ENCODE measurements around the gene HS6ST1. TPM values are rescaled to one million over a fixed set of nuclear protein-coding genes. Genes with fewer than 3 reads are reported as not detected.

Gene HS6ST1
- total RNA-seq, 3 donors from 2014 or later = 15.7 to 38.6 (median 29.8) TPM

DNA sequence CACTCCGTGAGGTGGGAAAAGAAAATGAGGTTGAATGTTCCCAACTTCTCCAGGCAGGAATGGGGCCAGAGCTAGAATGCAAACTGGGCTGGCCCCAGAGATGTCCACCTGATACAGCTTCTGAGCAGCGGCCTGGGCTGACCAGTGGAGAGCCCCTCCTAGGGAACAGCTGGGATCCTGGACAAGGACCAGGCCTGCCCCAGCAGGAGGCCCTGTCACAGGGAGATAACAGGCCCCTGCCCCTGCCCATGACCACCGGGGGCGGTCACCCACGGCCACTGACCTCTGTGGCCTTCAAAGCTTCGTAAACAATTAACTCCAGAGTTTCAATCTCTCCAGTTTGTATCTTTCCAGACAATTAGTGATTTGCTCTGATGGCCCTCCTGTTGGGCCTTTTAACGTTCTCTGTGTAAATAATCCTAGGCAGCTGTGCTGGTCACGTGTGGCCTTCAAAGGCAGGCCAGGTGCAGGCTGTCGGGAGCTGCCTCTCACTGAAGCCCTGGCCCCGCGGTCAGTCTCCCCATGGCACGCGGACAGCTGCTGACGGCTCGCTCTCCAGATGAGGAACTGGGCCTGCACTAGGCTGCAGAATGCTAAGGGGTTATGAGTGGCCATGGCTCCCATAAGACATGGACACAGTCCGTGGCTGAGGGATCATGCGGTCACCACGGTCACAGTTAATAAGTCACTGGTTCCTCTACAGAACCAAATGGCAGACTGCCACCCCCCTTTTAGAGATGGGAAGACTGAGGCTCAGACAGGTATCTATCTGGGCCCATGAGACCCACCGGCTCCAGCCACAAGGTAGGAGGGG lies 9.2 kb downstream of the HS6ST1 start:
- Histone ChIP-seq H3K36me3 (no peaks in the 10 kb centered on the region), H3K27me3 (no peaks in the 10 kb centered on the region), H3K27ac (peak overlapping the region; percentile 3 to 48), H3K9me3 (no peaks in the 10 kb centered on the region), H3K4me3 (no peak overlapping the region), H3K4me1 (peaks cover 54 to 56% of the 10 kb centered on the region in 2 donors)
- TF ChIP-seq POLR2AphosphoS5 (IDR thresholded peaks at IDR 0.05) (no peak), POLR2A (IDR thresholded peaks at IDR 0.05) (no peak)
- TF ChIP-seq, protein P1, sequence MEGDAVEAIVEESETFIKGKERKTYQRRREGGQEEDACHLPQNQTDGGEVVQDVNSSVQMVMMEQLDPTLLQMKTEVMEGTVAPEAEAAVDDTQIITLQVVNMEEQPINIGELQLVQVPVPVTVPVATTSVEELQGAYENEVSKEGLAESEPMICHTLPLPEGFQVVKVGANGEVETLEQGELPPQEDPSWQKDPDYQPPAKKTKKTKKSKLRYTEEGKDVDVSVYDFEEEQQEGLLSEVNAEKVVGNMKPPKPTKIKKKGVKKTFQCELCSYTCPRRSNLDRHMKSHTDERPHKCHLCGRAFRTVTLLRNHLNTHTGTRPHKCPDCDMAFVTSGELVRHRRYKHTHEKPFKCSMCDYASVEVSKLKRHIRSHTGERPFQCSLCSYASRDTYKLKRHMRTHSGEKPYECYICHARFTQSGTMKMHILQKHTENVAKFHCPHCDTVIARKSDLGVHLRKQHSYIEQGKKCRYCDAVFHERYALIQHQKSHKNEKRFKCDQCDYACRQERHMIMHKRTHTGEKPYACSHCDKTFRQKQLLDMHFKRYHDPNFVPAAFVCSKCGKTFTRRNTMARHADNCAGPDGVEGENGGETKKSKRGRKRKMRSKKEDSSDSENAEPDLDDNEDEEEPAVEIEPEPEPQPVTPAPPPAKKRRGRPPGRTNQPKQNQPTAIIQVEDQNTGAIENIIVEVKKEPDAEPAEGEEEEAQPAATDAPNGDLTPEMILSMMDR (IDR thresholded peaks at IDR 0.05) = no peak
- intact Hi-C loops (cut with DNase I; ENCODE audit: low total_unique reads) = no loop called here
- peak in 1 of 2 donors; percentile 53 for DNase-seq (ENCODE audit: low spot score in 2 of 2)

DNA sequence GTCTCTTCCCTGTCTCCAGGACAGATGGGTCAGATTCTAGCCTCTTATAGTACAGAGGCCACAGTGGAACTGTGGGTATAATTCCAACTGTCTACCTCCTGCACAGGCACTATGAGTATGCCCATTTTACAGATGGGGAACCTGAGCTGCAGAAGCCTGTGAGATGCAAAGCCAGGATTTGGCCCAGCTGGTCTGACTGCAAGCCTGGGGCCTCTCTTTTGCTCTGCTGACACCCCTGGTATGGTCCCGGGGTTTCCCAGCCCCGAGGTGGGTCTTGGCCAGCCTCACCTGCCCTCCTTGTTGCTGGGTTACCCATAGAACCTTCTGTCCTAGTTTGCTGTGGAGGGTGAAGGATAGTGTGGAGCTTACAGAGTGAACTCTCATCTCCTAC lies 9.8 kb downstream of the HS6ST1 start:
- Histone ChIP-seq H3K27ac (peak overlapping the region in 1 of 2 donors; percentile 98), H3K9me3 (no peaks in the 10 kb centered on the region), H3K27me3 (no peaks in the 10 kb centered on the region), H3K36me3 (no peaks in the 10 kb centered on the region), H3K4me3 (no peak overlapping the region), H3K4me1 (peaks cover 51 to 54% of the 10 kb centered on the region in 2 donors)
- DNase-seq (ENCODE audit: low spot score in 2 of 2) = no peak
- intact Hi-C loops (cut with DNase I; ENCODE audit: low total_unique reads) = no loop called here
- no peak for TF ChIP-seq POLR2AphosphoS5 (IDR thresholded peaks at IDR 0.05)
- TF ChIP-seq, protein P1 (IDR thresholded peaks at IDR 0.05) = no peak
- TF ChIP-seq POLR2A (IDR thresholded peaks at IDR 0.05) = no peak

DNA sequence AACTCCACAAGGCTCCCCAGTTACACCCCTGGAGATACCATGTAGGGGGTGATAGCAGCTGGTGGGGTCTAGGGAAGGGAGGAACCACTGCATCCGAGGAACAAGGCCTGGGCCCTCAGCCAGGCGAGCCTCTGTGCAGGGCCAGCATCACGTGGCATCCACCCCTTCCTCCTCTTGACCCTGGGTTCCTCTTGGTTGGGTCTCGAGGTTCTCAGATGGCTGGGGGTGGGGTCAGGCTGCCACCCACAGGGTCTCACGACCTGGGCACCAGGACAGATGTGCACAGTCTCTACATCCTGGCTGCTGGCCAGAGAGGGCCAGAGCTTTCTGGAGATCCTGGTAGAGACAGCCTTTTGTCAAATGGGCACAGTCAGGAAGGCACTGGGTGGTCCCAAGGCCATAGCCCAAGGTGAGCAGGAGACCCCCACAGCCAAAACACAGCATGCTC lies 10.4 kb downstream of the HS6ST1 start:
- Histone ChIP-seq H3K9me3 (no peaks in the 10 kb centered on the region), H3K4me1 (peaks cover 49 to 50% of the 10 kb centered on the region in 2 donors), H3K36me3 (no peaks in the 10 kb centered on the region), H3K4me3 (peak overlapping the region in 1 of 3 donors; percentile 7), H3K27me3 (no peaks in the 10 kb centered on the region), H3K27ac (peak overlapping the region in 1 of 2 donors; percentile 98)
- DNase-seq (ENCODE audit: low spot score in 2 of 2) = no peak
- TF ChIP-seq POLR2AphosphoS5 (IDR thresholded peaks at IDR 0.05) = no peak
- TF ChIP-seq, protein P1 (IDR thresholded peaks at IDR 0.05) = no peak
- TF ChIP-seq POLR2A (IDR thresholded peaks at IDR 0.05) = no peak
- intact Hi-C loops (cut with DNase I; ENCODE audit: low total_unique reads) = no loop called here

DNA sequence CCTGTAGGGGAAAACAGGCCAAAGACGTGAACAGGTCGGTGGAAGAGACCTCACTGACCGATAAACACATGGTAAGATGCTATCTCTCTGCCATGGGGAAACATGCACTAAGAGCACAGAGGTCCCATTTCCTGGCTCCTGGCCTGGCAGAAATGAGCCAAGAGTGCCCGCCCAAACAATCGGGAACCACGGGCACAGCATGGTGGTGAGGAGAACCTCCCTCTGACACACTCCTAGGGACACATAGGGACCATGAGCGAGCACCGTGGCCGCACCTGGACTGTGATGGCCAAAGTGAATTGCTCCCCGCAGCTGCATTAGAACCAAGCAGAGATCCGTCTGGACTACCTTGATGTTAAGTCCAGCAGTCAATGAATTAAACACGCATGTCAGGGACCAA lies 11.1 kb downstream of the HS6ST1 start:
- TF ChIP-seq, protein P1 (IDR thresholded peaks at IDR 0.05) = no peak
- TF ChIP-seq POLR2AphosphoS5 (IDR thresholded peaks at IDR 0.05) (no peak), POLR2A (IDR thresholded peaks at IDR 0.05) (no peak)
- DNase-seq (ENCODE audit: low spot score in 2 of 2) = peak in 1 of 2 donors; percentile 51
- Histone ChIP-seq H3K27ac (peak overlapping the region; percentile 34 to 98), H3K27me3 (no peaks in the 10 kb centered on the region), H3K36me3 (no peaks in the 10 kb centered on the region), H3K9me3 (no peaks in the 10 kb centered on the region), H3K4me1 (peaks cover 49 to 54% of the 10 kb centered on the region in 2 donors), H3K4me3 (no peak overlapping the region)
- intact Hi-C loops (cut with DNase I; ENCODE audit: low total_unique reads) = no loop called here

DNA sequence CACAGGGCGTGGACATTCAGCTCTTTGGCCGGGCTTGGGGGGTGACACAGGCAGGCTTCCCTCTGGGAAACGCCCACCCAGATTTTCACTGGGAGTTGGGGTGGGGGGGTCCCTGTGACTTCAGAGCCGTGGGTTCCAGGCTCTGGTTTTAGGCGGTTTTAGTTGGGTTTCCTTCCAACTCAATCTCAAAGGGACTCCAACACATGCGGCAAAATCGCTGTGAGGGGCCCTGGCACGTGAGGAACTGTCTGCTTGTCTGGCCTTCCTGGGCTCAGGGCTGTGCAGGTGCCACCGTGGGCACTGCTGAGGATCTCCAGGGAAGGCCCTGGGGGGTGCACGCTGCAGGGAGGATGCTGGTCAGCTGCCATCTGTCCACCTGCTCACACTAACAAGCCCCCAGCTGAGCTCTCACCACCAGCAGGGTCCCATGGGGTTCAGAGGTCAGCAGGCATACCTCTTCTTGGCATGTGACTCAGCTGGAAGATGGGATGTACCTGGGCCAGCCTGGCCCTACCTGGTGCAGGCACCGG lies 11.7 kb downstream of the HS6ST1 start:
- peak overlapping the region; percentile 88 to 98 for H3K27ac ChIP-seq
- H3K9me3 ChIP-seq = no peaks in the 10 kb centered on the region
- TF ChIP-seq, protein P1 (IDR thresholded peaks at IDR 0.05) = no peak
- TF ChIP-seq POLR2A (IDR thresholded peaks at IDR 0.05) = no peak
- TF ChIP-seq POLR2AphosphoS5 (IDR thresholded peaks at IDR 0.05) = no peak
- no peaks in the 10 kb centered on the region for H3K36me3 ChIP-seq
- intact Hi-C loops (cut with DNase I; ENCODE audit: low total_unique reads) = no loop called here
- peaks cover 49 to 60% of the 10 kb centered on the region in 2 donors for H3K4me1 ChIP-seq
- DNase-seq (ENCODE audit: low spot score in 2 of 2) = no peak
- no peaks in the 10 kb centered on the region for H3K27me3 ChIP-seq
- peak overlapping the region in 1 of 3 donors; percentile 55 for H3K4me3 ChIP-seq
